ENCODE data around the gene PKHD1.

GRCh38 chr6:51842061-51842803 is 245.2 kb downstream of the PKHD1 start:
- TF ChIP-seq CTCF (IDR thresholded peaks at IDR 0.05): no peak
- no peak for TF ChIP-seq POLR2A (IDR thresholded peaks at IDR 0.05)
- TF ChIP-seq EP300 (IDR thresholded peaks at IDR 0.05): no peak
